ENCODE results near the gene BCAR3.

Gene BCAR3

GRCh38 chr1:93549131-93549530, 132.5 kb downstream of the BCAR3 start:
- DNase-seq (ENCODE audit: low read depth in 2 of 2) = no peak

DNA sequence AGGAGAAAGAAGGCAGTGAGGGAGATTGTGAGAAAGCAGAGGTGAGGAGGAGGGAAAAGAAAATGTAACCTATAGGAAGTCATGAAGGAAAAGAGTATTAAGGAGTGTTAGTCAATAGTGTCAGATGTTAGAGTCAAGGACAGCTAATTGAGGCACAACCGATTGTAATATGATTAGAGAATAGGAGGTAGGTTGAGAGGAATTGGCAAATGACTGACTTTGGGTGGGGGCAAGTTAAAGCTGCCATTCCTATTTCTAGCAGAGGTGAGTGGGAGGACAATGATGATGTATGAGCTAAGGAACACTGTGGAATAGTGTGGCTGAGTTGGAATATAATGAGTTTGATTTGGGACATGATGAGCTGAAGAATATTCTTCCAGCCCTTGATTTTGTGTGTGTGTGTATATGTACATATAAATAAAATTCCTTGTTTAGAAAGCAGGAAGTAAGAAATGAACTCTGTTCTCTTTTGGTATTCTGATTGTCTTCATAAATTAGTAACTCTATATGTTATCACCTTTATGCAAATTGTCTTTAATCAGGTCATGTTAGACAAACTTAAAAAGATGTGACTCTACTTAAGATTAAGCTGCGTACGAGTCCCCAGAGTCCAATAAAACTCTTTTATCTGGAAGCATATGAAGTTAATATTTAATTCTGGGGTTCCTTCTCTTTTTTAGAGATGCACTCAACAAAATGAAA, 135.3 kb downstream of the BCAR3 start:
- DNase-seq (ENCODE audit: low read depth in 2 of 2) = no peak

DNA sequence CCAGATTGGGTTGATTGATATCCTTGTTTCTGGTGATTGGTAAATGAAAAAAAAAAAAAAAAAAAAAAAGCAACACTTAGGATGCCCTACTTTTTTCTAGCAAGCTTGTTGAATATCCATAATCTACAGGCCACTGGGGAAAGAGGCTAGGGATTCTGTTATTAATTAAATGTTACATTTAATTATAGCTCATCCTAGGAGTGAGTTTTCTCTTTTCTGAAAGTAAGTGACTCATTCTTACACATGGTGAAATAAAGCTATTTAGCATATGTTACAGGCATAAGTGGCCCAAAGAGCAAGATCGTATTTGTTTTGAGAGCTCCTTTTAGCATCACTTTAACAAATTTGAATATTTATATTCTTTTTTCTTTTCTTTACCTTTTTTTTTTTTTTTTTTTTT, 139.2 kb downstream of the BCAR3 start:
- no peak for DNase-seq (ENCODE audit: low read depth in 2 of 2)

- DNase-seq (ENCODE audit: low read depth in 2 of 2) = no peak
Observed at GRCh38 chr1:93541045-93541444, 140.6 kb downstream of the BCAR3 start.

- DNase-seq (ENCODE audit: low read depth in 2 of 2) = no peak
Observed at GRCh38 chr1:93537924-93538323, 143.7 kb downstream of the BCAR3 start.

GRCh38 chr1:93537396-93537795, 144.2 kb downstream of the BCAR3 start:
- DNase-seq (ENCODE audit: low read depth in 2 of 2) = no peak

GRCh38 chr1:93533677-93534076, 148.0 kb downstream of the BCAR3 start:
- no peak for DNase-seq (ENCODE audit: low read depth in 2 of 2)

GRCh38 chr1:93532780-93533378, 148.8 kb downstream of the BCAR3 start:
- DNase-seq (ENCODE audit: low read depth in 2 of 2) = no peak

DNA sequence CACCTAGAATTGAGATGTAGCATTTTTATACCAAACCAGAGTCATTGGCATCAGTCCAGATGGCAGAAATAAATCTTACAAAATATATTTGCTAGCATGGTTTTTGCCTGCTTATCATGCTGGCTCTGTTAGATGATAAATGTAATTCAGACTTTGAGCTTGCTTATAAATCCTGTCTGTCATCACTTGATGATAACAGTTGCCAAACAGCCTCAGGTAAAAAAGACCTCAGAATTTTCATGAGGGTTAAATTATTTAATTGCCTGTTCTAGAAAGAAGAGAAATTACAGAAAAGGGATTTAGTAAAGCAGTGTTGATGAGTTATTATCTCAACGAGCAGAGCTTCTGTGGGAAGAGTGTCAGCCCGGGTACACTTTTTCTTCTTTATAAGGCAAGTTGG, 150.4 kb downstream of the BCAR3 start:
- DNase-seq (ENCODE audit: low read depth in 2 of 2) = no peak

GRCh38 chr1:93528412-93528811, 153.2 kb downstream of the BCAR3 start:
- DNase-seq (ENCODE audit: low read depth in 2 of 2) = no peak

DNA sequence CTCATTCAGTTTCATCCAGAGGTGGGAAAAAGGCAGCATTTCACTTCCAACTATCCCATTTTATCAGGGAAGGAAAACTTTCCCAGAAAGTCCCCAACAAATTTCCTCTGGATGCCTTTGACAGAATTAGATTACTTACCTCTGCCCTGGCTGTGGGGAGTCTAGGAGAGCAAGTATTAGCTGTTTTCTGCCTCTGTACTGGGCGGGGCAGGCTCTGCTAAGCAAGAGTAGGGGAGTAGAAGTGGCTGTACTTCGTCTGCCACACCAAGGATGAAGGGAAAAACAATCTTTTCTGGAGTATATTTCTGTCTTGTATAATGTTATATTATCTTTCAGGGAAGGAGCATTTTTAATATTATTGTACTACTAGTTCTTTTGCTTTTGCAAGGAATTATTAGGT, 155.2 kb downstream of the BCAR3 start:
- DNase-seq (ENCODE audit: low read depth in 2 of 2) = no peak

DNA sequence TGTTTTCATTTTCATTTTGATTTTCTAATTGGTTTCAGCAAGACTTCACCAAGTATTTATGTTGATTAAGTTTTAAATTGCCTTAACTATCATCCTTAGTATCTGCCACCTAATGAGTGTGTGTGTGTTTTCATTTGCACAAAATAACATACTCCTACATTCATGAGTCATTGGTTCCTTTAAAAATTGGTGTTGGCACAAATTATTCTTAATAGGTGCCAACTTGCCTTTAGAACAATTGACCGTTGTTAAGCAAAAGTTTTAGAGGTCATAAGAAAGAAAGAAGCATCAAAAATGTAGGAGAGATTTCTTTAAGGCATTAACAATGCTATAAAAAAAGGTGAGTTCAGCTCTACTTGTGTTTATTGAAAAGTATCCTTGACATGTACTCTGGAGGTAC, 156.2 kb downstream of the BCAR3 start:
- no peak for DNase-seq (ENCODE audit: low read depth in 2 of 2)

GRCh38 chr1:93522721-93523120, 158.9 kb downstream of the BCAR3 start:
- DNase-seq (ENCODE audit: low read depth in 2 of 2) = no peak

GRCh38 chr1:93521618-93522017, 160.0 kb downstream of the BCAR3 start:
- DNase-seq (ENCODE audit: low read depth in 2 of 2) = no peak

DNA sequence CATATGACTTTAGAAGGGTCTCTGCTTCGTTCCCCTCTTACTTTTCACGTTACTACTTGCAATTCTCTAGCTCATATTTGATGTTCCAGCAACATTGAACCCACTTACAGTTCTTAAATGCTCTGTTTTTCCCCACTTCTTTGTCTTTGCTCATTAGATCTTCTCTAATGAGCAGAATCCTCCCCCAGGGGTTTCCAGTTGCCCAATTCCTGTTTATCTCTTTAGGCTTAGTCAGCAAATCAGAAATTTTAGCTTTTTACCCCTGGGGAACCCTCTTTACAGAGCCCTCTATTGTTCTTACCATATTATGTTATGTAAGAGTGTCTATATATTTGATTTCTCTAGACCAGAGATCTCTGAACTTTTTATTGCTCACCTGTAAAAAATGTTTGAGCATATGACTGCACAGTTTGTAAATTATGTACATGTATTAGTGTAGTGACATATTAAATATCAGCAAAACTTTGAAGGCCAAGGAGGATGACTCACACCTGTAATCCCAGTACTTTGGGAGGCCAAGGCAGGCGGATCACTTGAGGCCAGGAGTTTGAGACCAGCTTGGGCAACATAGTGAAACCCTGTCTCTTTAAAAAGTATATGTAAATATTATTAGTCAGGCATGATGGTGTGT, 162.3 kb downstream of the BCAR3 start:
- DNase-seq (ENCODE audit: low read depth in 2 of 2) = no peak

GRCh38 chr1:93518516-93518915, 163.1 kb downstream of the BCAR3 start:
- DNase-seq (ENCODE audit: low read depth in 2 of 2) = no peak

GRCh38 chr1:93516164-93516563, 165.5 kb downstream of the BCAR3 start:
- no peak for DNase-seq (ENCODE audit: low read depth in 2 of 2)

Measured in stimulated activated CD8-positive, alpha-beta memory T cell treated with anti-CD3 and anti-CD28 coated beads, Interleukin-2, amount 100 ng/mL, for 48 hours (primary cell).